HEK293T (cell line): ENCODE results near the gene ZNF700.

Experiments used
- ARNT ChIP-seq: fragments of 450-650 bp; IDR thresholded peaks from 2 replicates; pipeline ENCODE4 v1.6.1; 2017; ENCODE audit warnings: mild to moderate bottlenecking
- BHLHE40 ChIP-seq: fragments of 450-650 bp; IDR thresholded peaks from 2 replicates; pipeline ENCODE4 v1.6.1; 2016; ENCODE audit warnings: mild to moderate bottlenecking, moderate library complexity, borderline replicate concordance
- ELF4 ChIP-seq: fragments of 450-650 bp; IDR thresholded peaks from 2 replicates; pipeline ENCODE4 v1.6.1; 2017; ENCODE audit warnings: antibody characterized with exemption
- FOXA1 ChIP-seq: fragments of 450-650 bp; IDR thresholded peaks from 2 replicates; pipeline ENCODE4 v1.6.1; 2016; ENCODE audit warnings: mild to moderate bottlenecking
- FOXK2 ChIP-seq: fragments of 450-650 bp; IDR thresholded peaks from 2 replicates; pipeline ENCODE4 v1.6.1; 2016; ENCODE audit warnings: mild to moderate bottlenecking
- FOXM1 ChIP-seq: fragments of 450-650 bp; IDR thresholded peaks from 2 replicates; pipeline ENCODE4 v1.6.1; 2017; ENCODE audit warnings: mild to moderate bottlenecking, borderline replicate concordance
- HDGF ChIP-seq: fragments of 450-650 bp; IDR thresholded peaks from 2 replicates; pipeline ENCODE4 v1.6.1; 2017; ENCODE audit warnings: antibody characterized with exemption, borderline replicate concordance
- PKNOX1 ChIP-seq: fragments of 450-650 bp; IDR thresholded peaks from 2 replicates; pipeline ENCODE4 v1.6.1; 2016
- SP1 ChIP-seq: fragments of 450-650 bp; IDR thresholded peaks from 2 replicates; pipeline ENCODE4 v1.6.1; 2017
- SUZ12 ChIP-seq: fragments of 450-650 bp; IDR thresholded peaks from 2 replicates; pipeline ENCODE4 v1.6.1; 2016; ENCODE audit warnings: mild to moderate bottlenecking
- TARDBP ChIP-seq: fragments of 450-650 bp; IDR thresholded peaks from 2 replicates; pipeline ENCODE4 v1.6.1; 2016
- ZNF384 ChIP-seq: fragments of 450-650 bp; IDR thresholded peaks from 2 replicates; pipeline ENCODE4 v1.6.1; 2016

- TF ChIP-seq FOXA1 (no peak), BHLHE40 (no peak), ZNF384 (no peak), ARNT (no peak), PKNOX1 (no peak), ELF4 (no peak), SP1 (no peak), FOXK2 (no peak), SUZ12 (no peak), FOXM1 (no peak), TARDBP (no peak), HDGF (no peak)
Measured at GRCh38 chr19:11989112-11989456, 64.2 kb downstream of the ZNF700 start.
